Measurements from ENCODE around the gene FUT2.
A peak's percentile ranks its signal among the peaks of the same experiment; 100 is the strongest.
"Not testable (repeated sequence)": the region's sequence is repeated elsewhere in the genome, so short reads cannot be mapped to it uniquely, and the experiment has no call there.

Gene FUT2

GRCh38 chr19:48669903-48670668 is 25.7 kb upstream of the FUT2 start:
- intact Hi-C loops (cut with DNase I), result no loop called here
- DNase-seq, result no peak

GRCh38 chr19:48670699-48671445 is 24.9 kb upstream of the FUT2 start:
- intact Hi-C loops (cut with DNase I), result no loop called here
- no peak for DNase-seq

DNA sequence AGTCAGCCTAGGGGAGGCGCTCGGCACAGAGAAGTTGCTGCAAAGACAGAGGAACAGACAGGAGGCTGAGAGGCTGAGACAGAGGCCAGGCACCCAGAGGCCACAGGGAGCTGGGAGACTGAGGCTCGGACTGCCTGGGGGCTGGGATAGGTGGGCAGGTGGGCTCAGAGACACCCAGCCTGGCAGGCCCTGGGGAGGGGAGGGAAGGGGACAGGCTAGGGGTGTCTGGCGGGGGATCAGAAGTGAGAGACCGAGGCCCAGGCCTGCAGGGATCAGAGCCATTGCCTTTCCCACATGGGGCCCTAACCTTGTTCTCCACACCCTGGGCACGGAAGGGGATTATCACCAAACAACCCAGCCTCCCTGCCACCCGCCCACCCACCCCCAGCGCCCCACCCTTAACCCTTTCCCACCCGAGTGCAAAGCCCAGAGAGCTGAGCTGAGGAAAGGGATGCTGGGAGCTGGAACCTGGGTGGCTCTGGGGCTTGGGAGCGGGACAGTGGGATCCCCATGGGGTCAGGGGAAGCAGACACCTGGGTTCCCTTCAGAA is 24.2 kb upstream of the FUT2 start:
- no peak for DNase-seq
- intact Hi-C loops (cut with DNase I), result no loop called here

GRCh38 chr19:48672994-48673393 is 22.8 kb upstream of the FUT2 start, which contains the start of gene NTN5:
Gene NTN5 (minus strand): TSS chr19:48673017. CDS start chr19:48670986, 2,031 bp downstream.
- DNase-seq, result no peak
- intact Hi-C loops (cut with DNase I), result no loop called here

DNA sequence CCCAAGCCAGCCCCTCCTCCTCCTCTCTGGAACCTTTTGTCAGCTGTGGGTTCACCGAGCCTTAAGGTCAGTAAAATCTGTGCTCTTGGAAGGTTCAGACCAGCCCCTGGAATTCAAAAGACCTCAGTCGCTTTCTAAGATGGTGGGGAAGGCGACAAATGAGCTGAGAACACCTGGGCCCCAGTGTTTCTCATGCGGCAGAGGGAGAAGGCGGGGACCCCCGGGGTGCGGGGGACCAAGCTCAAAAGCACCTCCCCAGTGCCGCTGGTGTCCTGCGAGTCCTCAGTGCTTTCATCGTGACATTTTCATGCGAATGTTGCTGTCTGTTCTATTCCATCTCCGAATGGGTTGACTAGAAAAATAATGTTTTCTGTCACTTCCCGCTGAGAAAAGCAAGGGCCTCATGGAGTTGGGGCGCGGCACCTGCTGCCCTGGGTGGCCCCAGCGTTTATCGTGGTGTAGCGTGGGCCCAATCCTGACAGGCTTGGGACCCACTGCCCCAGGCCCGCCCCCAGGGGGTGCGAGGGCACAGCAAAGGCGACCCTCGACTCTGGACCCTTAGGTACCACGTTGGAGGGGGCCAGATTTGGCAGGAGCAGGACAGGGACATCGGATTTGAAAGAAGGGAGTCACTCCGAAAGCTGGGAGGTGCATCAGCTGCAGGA is 22.2 kb upstream of the FUT2 start:
- intact Hi-C loops (cut with DNase I), result no loop called here
- DNase-seq, result no peak

GRCh38 chr19:48674216-48674809 is 21.5 kb upstream of the FUT2 start:
- intact Hi-C loops (cut with DNase I), result no loop called here
- DNase-seq, result no peak

DNA sequence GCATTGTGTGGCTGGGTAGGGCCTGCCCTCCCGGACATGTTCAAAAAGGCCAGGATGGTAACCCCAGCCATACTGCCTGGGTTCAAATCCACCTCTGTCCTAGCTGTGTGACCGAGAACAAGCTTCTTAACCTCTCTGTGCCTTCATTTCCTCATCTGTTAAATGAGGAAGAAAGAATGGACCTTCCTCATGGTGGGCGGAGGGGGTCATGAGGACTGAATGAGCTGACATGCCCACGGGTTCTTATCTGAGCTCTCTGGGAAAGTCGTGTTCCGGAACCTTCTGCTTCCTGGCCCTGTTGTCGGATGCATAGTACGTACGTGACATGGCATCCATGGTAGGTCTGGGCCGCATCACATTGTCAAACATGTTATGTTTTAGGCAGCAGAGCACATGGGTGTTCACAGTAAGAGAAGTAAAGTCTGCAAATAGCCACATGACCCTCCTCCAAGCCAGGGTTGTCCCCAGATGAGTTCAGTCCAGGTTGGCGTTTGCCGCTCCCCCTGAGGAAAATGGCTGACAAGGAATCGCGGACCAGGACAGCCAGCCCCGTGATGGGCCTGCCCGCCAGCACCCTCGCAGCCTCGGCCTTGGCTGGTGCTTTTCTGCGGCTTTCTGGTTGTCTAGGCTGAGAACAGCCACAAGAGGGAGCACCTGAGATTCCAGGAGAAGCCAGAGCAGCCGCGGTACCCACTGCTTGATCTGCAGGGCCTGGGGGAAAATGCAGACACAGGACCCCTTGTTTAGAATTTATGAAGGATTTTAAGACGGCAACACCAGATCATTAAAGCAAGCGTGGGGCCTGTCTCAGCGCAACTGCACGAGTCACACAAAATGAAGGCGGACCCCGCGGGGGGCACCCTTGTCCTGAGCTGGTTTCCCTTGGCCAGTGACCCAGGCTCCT is 20.6 kb upstream of the FUT2 start:
- intact Hi-C loops (cut with DNase I), result no loop called here

DNA sequence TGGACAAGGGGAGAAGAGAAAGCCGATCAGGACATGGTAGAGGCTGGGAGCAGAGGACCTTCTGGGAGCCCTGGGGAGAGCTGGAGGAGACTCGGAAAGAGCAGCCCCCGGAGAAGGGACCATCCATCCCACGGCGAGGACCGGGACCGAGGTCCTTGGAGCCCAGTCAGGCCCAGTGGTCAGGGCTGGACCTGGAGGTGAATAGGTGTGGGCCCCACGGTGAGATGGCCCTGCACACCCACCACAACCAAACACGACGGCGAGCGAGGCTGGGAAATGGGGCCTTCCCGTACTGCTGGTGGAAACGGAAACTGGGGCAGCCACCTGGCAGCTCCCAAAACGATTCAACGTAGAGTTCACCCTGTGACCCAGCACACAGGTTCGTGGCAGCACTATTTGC is 19.3 kb upstream of the FUT2 start:
- intact Hi-C loops (cut with DNase I), result no loop called here
- no peak for DNase-seq

More for the DNA sequence above, 20.6 kb upstream of the FUT2 start:
- DNase-seq, result peak; percentile 74 to 95 (median 88)

GRCh38 chr19:48676887-48677286 is 18.9 kb upstream of the FUT2 start:
- intact Hi-C loops (cut with DNase I), result no loop called here

GRCh38 chr19:48678201-48678600 is 17.6 kb upstream of the FUT2 start:
- intact Hi-C loops (cut with DNase I), result no loop called here
- no peak for DNase-seq

More at GRCh38 chr19:48676887-48677286, 18.9 kb upstream of the FUT2 start:
- DNase-seq, result no peak

DNA sequence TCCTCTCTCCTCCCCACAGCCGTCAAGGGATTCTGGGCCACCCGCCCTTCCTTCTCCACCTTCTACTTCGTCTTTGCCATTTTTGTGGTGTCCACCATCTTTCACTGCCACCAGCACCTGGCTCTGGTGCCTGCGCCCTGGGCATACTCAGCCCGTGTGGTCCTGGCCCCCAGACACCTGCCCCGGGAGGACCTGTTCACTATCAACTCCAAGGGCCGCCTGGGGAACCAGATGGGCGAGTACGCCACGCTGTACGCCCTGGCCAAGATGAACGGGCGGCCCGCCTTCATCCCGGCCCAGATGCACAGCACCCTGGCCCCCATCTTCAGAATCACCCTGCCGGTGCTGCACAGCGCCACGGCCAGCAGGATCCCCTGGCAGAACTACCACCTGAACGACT is 15.8 kb upstream of the FUT2 start:
- intact Hi-C loops (cut with DNase I), result not testable (repeated sequence)

GRCh38 chr19:48680436-48681126 is 15.2 kb upstream of the FUT2 start:
- intact Hi-C loops (cut with DNase I), result no loop called here
- DNase-seq, result no peak

More for the DNA sequence above, 15.8 kb upstream of the FUT2 start:
- DNase-seq, result not testable (repeated sequence)

DNA sequence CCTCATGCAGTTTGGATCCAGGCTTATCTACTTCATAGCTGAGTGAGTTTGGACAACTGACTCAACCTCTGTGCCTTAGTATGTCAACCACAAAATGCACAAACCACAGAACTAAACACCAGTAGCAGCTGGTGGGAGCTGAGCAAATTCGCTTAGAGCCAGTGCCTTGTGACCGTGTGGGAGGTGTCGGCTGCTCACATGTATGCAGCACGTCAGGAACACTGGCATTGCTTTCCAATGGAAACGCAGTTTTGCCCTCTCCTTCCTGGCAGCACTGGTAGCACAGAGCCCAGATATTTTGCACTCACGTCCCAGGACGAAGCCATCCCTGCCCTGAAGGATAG is 14.7 kb upstream of the FUT2 start:
- intact Hi-C loops (cut with DNase I), result no loop called here
- DNase-seq, result peak; percentile 24 to 88 (median 68)

- intact Hi-C loops (cut with DNase I), result no loop called here
- peak; percentile 49 to 87 (median 74) for DNase-seq
Observed at GRCh38 chr19:48683349-48683748, 12.4 kb upstream of the FUT2 start.

DNA sequence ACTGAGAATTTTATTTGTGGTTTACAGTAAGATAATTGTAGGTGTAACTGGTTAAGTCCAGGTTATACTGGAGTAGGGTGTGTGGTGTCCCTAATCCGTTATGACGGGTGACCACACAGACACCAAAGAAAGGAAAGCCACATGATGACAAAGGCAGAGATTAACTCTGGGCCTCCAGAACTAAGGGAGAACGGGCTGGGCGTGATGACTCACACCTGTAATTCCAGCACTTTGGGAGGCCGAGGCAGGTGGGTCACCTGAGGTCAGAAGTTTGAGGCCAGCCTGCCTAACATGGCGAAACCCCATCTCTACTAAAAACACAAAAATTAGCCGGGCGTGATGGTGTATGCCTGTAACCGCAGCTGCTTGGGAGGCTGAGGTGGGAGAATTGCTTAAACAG is 10.2 kb upstream of the FUT2 start:
- intact Hi-C loops (cut with DNase I), result no loop called here
- DNase-seq, result no peak

DNA sequence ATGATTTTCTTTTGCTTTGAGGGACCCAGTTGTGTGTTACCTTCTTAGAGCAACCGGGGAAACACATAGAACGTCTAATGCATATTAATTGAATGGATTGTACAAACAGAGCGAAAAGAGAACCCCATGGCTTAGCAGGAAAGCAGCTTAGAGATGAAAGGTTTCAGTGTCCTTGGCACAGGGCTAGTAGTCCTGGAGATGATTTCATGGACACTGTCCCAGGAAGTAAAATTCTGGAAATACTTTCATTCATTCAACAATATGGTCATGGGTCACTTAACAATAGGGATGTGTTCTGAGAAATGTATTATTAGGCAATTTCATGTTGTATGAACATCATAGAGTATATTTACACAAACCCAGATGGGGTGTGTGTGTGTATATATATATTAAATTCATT is 9.7 kb upstream of the FUT2 start:
- intact Hi-C loops (cut with DNase I), result no loop called here
- no peak for DNase-seq

- intact Hi-C loops (cut with DNase I), result not testable (repeated sequence)
Observed at GRCh38 chr19:48686637-48687036, 9.1 kb upstream of the FUT2 start.

DNA sequence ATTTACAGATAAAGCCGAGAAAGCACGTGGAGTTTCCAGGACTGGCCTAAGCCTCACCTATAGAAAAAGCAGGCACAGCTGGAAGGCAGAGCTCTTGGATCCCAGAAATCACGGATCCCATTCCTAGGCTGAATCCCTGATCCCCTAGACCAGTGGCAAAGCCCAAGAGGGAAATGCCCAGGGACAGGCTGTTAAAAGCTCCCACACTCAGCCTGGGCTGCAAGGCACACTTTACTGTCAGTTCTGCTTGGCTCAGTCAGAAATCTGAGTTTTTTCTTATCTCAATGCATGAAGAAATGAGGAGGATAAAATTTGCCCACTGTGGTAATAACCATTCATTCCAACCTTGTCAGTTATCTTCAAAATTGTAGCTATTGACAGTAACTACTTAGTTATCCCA is 8.0 kb upstream of the FUT2 start:
- DNase-seq, result no peak
- intact Hi-C loops (cut with DNase I), result no loop called here

More at GRCh38 chr19:48686637-48687036, 9.1 kb upstream of the FUT2 start:
- not testable (repeated sequence) for DNase-seq

Measured in head of caudate nucleus (tissue), 42 donors.